SKM-1 (cell line): ENCODE results near the gene UGGT1.

Experiments
- DNase-seq: peaks from one replicate; lab custom pipeline; 2025; ENCODE audit not compliant: unreplicated experiment; lab: John Stamatoyannopoulos, UW

Gene UGGT1

DNA sequence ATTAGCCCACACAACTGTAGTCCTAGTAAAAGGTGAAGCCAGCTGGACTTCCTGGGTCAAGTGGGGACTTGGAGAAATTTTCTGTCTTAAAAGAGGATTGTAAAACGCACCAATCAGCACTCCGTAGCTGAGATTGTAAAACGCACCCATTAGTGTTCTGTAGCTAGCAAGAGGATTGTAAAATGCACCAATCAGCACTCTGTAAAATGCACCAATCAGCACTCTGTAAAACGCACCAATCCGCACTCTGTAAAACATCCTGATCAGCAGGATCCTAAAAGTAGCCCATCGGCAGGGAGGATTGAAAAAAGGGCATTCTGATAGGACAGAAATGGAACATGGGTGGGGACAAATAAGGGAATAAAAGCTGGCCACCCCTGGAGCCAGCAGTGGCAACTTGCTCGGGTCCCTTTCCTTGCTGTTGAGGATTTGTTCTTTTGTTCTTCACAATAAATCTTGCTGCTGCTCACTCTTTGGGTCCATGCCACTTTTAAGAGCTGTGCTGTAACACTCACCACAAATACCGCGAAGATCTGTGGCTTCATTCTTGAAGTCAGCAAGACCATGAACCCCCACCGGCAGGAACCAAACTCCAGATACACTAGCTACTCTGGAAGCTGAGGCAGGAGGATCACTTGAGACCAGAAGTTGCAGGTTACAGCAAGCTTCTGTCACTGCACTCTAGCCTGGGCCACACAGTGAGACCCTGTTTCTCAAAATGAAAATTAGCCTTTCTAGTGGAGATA lies 125.1 kb downstream of the UGGT1 start:
- DNase-seq = no peak

DNA sequence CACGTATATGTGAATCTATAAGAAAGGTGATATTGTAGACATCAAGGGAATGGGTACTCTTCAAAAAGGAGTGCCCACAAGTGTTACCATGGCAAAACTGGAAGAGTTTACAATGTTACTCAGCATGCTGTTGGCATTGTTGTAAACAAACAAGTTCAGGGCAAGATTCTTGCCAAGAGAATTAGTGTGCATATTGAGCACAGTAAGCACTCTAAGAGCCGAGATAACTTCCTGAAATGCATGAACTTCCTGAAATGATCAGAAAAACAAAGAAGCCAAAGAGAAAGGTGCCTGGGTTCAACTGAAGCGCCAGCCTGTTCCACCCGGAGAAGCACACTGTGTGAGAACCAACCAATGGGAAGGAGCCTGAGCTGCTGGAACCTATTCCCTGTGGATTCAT lies 126.7 kb downstream of the UGGT1 start:
- peak; percentile 28 for DNase-seq

DNA sequence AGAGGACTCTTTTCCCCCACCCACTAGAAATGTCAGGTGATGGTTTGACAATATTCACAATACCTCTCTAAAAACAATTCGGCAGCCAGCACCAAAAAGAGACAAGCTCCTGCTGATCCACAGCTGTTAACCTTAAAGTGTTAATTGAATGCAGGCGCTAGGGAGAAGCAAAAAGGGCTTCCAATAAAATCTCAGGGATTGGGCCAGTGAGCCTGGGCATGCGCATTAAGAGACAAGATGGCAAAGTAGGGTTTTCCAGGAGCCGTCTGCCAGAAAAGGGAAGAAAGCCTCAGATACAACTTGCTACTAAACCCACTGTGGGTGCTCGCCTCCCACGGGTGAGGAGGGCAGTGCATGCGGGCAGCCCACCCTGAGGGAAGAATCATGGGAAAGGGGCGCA lies 128.9 kb downstream of the UGGT1 start:
- no peak for DNase-seq

DNA sequence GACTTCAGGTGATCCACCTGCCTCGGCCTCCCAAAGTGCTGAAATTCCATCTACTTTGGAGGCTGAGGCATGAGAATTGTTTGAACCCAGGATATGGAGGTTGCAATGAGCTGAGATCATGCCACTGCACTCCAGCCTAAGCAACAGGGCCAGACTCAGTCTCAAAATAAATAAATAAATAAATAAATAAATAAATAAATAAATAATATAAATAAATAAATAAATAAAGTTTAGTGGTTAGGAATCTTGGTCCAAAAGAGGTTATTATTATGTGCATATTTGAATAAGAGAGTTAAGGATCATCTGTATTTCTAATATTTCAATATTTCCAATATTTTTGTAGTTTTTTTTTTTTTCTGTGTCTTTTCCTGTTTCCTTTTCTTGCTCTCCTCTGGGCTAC lies 136.9 kb downstream of the UGGT1 start:
- DNase-seq = no peak

DNA sequence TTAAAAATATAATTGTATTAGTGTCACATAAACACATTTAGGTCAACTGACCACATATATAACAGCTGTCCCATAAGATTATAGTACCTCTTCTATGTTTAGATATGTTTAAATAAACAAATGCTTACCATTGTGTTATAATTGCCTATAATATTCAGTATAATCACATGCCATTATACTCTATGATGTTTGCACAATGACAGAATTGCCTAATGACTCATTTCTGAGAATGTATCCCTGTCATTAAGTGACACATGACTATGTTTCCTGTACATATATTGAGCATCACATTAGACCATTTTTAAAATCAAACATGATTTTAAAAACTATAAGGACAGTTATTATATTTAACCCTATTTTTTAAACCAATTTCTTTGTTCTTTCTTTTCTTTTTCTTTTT lies 137.9 kb downstream of the UGGT1 start:
- no peak for DNase-seq

DNA sequence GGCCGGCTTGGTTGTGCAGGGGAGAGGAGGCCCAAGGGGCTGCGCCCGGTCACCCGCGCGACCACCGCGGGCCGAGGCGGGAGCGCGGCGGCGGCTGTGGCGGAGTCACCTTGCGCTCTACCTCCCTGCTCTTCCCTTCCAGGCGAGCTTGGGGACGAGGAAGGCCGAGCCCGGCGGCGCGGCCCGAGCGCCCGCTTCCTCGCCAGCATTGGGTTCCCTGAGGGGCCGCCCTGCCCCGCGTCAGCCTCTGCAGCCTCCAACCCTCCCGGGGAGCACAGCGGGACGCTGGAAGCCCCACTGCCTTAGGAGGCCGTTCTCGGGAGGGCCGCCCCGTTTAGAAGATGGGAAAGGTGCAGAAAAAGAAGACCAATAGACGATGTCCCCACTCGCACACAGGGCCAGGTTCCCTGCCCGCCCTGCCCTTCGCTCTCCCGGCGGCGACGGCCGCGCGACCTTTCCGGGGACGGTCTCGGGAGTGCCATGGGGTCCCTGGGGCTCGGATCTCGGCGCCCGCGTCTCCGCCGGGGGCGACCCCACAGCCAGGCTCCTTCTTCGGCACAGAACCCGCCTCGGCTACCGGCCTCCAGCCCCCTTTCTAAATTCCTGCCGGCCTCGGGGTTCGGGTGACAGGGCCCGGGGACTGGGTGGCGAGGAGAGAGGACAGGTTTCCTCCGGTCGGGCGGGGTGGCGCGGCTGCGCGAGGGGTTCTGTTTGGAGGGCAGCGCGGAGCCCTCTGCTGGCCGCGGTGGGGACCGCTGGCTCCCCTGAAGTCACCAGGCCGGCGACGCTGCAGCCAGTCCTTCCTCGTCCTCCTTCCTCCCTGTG lies 142.2 kb downstream of the UGGT1 start:
- DNase-seq = peak; percentile 76

DNA sequence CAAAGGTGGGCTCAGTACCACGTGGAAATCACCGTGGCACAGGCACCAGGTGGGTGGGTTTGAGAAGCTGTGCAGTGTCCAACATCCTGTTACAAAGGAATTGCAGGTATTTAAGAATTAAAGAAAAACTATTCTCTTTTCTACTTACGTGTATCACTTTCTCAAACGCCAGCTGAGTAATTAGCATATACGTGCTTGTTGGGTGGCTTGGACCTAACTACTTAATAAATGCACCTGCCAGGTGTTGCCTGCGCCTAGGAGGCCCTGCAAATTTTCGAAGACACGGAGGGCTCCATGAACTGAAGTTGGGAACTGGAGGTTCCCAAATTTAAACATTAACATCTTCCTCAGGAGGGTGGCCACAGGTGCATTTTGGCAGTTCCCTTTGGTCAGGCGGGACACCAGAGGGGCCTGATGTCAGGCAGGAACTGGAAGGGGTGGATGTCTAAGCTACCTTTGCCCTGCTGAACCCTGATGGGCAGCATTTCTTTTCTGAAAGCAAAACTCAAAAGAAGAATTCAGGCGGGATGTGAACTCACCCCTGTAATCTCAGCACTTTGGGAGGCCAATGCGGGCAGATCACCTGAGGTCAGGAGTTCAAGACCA lies 142.9 kb downstream of the UGGT1 start:
- no peak for DNase-seq

DNA sequence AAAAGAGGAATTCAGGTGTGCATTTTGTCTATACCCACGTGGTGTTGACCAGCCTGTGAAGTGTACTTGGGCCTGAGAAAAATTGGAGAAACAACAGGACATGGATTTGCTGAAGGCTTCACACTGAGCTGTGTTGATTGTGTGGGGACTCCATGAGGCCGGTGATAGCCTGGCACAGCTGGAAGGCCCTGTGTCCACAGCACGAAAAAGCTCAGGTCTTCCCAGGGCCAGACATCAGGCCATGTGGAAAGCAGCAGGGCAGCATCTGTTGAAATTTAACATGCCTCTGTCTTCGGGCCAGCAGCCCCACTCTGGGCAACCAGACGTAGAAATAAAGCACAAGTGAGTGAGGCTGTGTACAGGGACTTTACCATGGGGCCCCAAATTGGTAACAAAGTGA lies 143.6 kb downstream of the UGGT1 start:
- DNase-seq = no peak

DNA sequence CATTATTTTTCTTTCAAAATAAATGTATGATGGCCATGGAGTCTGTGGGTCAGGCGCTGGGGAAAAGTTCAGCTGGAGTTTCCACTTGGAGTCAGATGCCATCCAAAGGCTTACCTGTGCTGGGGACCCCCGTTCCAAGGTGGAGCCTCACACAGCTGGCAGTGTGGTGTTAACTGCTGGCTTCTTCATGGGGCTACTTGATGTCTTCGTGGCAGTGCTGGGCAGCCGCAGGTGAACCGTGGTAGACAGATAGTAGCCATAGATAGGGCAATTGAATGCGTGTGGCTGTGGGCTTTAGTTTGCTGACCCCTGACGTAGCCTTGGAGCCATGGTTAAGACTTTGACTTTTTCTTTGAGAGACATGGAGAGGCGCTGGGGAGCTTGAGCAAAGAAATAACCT lies 144.6 kb downstream of the UGGT1 start:
- no peak for DNase-seq

DNA sequence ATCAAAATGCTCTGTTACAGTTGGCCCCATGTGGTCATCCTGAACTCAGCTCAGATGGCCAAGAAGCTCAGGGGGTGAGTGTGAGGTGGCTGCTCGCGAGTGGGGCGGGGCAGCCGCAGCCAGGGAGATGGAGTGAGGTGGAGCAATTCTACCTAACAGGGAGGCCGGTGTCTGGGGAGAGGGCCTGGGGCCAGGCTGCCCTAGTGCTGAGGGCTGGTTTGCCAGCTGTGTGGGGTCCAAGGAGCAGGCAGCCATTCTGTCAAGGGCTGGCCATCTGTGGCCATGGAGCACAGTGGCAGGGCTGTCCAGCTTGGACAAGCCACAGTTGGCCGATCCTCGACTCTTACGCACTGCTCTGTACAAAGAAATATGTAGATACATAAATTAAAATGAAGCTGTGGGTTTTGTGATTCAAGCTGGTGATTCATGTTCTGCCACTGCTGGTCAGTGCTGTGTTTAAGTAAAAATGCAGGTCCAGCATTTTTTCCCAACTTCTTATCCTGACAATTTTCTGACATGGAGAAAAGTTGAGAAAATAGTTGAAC lies 145.6 kb downstream of the UGGT1 start:
- DNase-seq = no peak

DNA sequence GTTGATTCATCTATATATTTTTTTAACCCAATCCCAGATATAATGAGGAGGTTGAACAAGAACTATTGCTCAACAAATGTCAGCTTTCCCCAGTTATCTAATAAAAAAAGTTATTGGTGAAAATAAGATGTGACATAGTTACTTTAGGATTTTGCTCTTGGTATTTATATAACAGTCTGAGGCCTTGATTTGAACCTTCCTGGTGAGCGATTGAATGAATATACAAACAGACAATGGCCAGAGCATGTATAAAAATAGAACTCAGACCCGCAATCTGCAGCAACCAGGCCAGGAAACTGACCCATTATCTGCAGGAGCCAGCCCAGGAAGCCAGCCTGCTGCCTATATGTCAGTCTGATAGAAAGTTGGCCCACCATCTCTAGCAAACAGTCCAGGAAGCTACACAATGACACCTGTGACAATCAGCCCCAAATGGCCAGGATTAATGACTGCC lies 146.1 kb downstream of the UGGT1 start:
- no peak for DNase-seq

DNA sequence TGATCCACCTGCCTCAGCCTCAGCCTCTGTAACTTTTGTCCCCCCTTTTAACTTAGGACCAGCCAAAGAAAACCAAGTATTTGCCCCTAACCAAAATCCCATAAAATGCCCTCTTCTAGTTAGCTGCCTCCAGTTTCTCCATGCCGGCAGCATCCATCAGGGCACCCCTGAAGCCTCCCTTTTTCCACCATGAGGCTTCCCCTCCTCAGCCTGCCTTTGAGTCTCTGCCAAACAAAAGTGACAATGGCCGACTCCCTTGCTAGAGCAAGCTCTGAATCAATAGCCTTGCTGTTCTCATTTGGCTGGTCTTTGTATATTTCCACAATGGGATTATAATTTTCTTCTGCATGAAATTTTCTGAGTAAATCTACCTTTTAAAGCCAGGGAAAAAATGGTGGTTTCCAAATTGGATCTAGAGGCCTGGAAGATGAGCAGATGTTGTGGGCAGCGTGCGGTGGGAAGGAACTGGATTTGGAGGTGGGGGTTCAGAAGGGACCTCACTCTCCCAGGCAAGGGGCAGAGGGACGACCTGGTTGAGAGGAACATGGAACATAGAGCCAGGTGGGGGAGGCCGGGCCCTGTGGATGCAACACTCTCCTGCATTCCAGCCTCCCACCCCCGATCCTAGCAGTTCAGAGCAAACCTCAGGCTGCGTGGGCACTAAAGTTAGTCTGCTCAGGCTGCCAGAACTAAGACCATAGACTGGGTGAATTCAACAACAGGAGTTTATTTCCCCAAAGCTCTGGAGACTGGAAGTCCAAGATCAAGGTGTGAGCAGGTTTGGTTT lies 147.1 kb downstream of the UGGT1 start:
- no peak for DNase-seq

DNA sequence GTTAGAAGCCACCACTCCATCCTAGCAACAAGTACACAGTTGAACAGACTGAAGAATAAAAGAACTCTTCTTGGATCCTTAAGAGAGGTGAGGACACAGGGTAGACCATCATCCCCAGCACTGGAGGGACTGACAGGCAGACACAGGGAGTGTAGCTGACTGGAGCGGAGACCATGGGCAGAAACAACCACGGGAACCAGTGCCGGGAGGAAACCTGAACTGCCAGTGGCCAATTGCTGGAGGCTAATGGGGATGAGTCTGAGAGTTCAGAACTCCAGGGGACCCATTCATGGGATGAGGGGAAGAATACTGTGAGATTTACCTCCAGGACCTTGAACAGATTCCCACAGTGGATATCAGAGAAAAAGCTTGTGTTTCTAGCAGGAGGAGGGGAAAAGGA lies 150.9 kb downstream of the UGGT1 start:
- no peak for DNase-seq
